Panc1 (cell line): ENCODE results near the gene ENHO.

Source experiments
- POLR2AphosphoS5 ChIP-seq: IDR thresholded peaks from 2 replicates; pipeline ENCODE4 v1.6.1; 2012; ENCODE audit warnings: mild to moderate bottlenecking, low read depth, low read length, moderate library complexity
- SIN3A ChIP-seq: IDR thresholded peaks from 2 replicates; pipeline ENCODE4 v1.6.1; 2012; ENCODE audit warnings: low read depth, mild to moderate bottlenecking, low read length, moderate library complexity, borderline replicate concordance; ENCODE audit not compliant: insufficient read depth
- TCF7L2 ChIP-seq: IDR thresholded peaks from 2 replicates; pipeline ENCODE4 v1.6.1; 2011; ENCODE audit warnings: mild to moderate bottlenecking, low read depth, low read length, inconsistent platforms
- TF ChIP-seq, protein P1 (sequence below): fragments of 450-650 bp; IDR thresholded peaks from 2 replicates; pipeline ENCODE4 v1.5.1; 2017; ENCODE audit warnings: mild to moderate bottlenecking

DNA sequence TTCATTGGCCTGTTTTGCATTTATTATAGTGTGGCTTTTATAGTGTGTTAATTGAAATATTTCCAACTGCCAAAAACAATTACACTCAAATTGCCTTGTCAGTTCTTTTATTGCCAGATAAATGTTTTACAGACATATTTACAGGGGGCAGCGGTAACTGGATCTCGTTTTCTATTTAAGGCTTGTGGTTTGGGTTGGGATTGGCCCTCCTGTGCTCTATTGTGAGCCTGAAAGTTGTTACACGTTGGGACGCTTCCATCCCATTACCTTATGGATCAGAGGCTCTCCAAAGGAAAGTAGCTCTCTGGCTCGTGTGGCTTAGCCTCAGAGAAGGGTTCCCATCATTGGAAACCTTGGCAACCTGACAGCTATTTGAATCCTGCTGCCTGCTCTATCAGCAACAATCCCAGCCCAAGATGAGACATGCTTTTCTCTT is 43.3 kb downstream of the ENHO start:
- TF ChIP-seq TCF7L2 = no peak
- TF ChIP-seq POLR2AphosphoS5 = no peak
- TF ChIP-seq, protein P1, sequence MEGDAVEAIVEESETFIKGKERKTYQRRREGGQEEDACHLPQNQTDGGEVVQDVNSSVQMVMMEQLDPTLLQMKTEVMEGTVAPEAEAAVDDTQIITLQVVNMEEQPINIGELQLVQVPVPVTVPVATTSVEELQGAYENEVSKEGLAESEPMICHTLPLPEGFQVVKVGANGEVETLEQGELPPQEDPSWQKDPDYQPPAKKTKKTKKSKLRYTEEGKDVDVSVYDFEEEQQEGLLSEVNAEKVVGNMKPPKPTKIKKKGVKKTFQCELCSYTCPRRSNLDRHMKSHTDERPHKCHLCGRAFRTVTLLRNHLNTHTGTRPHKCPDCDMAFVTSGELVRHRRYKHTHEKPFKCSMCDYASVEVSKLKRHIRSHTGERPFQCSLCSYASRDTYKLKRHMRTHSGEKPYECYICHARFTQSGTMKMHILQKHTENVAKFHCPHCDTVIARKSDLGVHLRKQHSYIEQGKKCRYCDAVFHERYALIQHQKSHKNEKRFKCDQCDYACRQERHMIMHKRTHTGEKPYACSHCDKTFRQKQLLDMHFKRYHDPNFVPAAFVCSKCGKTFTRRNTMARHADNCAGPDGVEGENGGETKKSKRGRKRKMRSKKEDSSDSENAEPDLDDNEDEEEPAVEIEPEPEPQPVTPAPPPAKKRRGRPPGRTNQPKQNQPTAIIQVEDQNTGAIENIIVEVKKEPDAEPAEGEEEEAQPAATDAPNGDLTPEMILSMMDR = no peak
- TF ChIP-seq SIN3A = no peak
